RWPE1 (cell line): Measurements from ENCODE around the gene ACTN4.

Source experiments
- CTCF ChIA-PET: fragments of 350-600 bp; sonication (Branson Sonifier 250); formaldehyde crosslinking; extraction: SDS; loops from one replicate; lab custom pipeline; 2021; lab: Yijun Ruan, JAX
- POLR2A ChIA-PET: fragments of 400-600 bp; formaldehyde crosslinking; extraction: SDS; loops from one replicate; lab custom pipeline; 2020; ENCODE audit warnings: antibody characterized with exemption; ENCODE audit not compliant: low non-redundant PET; lab: Yijun Ruan, JAX
- DNase-seq: peaks from one replicate; pipeline ENCODE4 v3.0.0; 2012; ENCODE audit warnings: low spot score
- H3K27ac ChIP-seq: fragments of 450-650 bp; 2 replicates; pipeline ENCODE4 v1.5.1; 2017
- TF ChIP-seq, protein P1 (sequence below): fragments of 450-650 bp; conservative IDR thresholded peaks from 2 replicates; pipeline ENCODE4 v1.5.1; 2017; ENCODE audit warnings: low read depth, mild to moderate bottlenecking

The ACTN4 gene

DNA sequence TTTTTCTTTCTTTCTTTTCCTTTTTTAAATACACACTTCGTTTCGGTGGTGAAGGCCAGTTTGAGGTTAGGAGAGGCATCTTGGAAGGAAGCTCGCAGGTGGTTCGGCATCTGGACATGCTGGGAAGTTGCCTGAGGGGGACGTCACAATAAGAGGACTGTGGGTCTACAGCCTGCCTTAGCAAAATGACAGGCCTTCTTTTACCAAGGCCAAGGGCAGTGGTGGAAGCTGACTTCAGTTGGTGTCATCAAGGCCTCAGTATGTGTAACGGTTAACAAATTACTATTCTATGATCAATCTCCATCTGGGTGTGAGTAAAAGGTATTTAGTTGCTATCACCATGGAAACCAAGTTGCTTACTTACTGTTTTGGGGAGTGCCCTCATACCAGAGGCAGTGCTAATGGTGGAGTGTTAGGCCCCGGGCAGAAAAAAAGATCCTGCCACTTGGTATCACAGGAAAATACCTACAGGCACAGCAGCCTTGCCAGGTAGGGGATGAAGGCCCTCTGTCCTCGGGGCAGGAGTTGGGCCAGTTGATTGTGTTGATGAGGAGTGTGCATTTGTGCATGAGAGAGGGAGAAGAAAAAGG, 10.3 kb downstream of the ACTN4 start:
- TF ChIP-seq, protein P1, sequence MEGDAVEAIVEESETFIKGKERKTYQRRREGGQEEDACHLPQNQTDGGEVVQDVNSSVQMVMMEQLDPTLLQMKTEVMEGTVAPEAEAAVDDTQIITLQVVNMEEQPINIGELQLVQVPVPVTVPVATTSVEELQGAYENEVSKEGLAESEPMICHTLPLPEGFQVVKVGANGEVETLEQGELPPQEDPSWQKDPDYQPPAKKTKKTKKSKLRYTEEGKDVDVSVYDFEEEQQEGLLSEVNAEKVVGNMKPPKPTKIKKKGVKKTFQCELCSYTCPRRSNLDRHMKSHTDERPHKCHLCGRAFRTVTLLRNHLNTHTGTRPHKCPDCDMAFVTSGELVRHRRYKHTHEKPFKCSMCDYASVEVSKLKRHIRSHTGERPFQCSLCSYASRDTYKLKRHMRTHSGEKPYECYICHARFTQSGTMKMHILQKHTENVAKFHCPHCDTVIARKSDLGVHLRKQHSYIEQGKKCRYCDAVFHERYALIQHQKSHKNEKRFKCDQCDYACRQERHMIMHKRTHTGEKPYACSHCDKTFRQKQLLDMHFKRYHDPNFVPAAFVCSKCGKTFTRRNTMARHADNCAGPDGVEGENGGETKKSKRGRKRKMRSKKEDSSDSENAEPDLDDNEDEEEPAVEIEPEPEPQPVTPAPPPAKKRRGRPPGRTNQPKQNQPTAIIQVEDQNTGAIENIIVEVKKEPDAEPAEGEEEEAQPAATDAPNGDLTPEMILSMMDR: no peak
- peak overlapping the region; percentile 98 for H3K27ac ChIP-seq
- POLR2A ChIA-PET: interaction anchor here (0.6 kb wide), 1 partner anchor 98 kb away, joined by 4 read pairs; no protein-coding TSS in a partner anchor
- peak; percentile 90 for DNase-seq
- CTCF ChIA-PET: interaction anchor here (0.7 to 1.0 kb wide), 3 partner anchors 13 to 34 kb away, joined by 3 to 5 read pairs (median 4); no protein-coding TSS in a partner anchor

DNA sequence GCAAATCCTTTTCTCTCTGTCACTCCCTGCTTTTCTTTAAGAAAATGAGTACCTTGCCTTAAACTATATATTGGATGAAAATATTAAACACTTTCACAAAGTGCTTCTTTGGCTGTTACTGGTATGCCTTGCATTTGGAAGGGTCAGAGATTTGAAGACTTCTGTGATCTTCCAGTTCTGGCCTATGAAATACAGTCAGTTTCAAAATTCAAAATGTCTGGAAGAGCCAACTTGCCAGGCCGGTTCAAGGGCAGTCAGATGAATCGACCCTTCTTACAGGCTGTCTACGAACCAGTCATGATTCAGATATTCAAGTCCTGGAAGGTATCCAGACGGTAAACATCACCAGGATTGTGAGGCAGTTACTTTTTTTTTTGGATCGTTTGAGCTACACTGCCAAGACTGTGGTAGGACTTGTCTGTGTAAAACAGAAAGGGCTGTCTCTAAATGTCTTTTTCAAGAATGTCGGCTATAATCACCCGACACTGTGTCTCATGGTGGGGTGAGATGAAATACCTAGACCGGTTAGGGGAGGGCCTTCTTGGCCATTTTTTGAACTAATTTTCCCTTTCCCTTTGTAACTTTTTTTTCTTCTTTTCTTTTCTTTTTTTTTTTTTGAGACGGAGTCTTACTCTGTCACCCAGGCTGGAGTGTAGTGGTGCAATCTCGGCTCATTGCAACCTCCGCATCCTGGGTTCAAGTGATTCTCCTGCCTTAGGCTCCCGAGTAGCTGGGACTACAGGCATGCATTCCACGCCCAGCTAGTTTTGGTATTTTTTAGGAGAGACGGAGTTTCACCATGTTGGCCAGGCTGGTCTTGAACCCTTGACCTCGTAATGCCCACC, 11.2 kb downstream of the ACTN4 start:
- ChIA-PET CTCF (interaction anchor here (0.6 kb wide), 2 partner anchors 21 to 78 kb away, joined by 3 to 5 read pairs; no protein-coding TSS in a partner anchor), POLR2A (interaction anchor here (0.6 to 1.0 kb wide), 4 partner anchors 10 to 99 kb away, joined by 3 to 5 read pairs (median 4); partner anchors contain the start of gene ACTN4)
- peak; percentile 91 for DNase-seq
- TF ChIP-seq, protein P1: no peak
- peak overlapping the region; percentile 98 for H3K27ac ChIP-seq

DNA sequence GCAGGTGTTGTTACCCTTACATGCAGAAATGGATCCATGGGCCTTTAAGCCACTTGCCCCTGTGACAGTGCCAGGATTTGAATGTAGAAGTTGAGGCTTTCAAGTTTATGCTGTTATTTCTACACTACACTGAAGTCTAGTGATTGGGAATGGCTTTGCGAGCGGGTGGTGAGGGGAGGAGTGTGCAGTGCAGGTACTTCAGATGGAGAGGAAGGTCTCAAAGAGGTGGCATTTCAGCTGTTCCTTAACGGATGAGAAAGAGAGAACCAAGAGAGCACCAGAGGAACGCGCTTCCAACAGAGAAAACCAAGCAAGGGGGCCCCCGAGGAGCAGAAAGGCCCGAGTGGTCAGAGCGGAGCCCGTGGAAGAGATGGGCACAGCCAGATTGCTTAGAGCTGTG, 13.3 kb downstream of the ACTN4 start:
- no peak for DNase-seq
- peak overlapping the region; percentile 98 for H3K27ac ChIP-seq
- POLR2A ChIA-PET: no interaction called here
- TF ChIP-seq, protein P1: no peak
- CTCF ChIA-PET: no interaction called here

DNA sequence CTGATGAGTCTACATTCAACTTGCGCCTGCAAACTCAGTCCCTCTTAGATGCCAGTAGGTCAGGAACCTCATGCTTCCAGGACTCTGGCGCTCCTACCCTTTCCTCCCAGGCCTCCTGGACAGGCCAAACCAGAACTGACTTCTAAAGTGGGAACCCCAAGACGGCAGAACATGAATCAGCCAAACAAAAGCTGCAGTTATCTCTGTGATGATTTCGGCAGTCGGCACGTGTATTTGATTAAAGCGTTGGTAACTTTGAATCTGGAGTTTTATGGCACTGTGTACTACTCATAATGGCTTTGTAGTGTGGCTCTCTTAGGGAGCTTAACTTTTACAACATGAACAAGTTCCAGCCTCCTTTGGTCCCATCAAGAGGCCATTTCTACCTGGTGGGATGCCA, 13.7 kb downstream of the ACTN4 start:
- peak overlapping the region; percentile 98 for H3K27ac ChIP-seq
- ChIA-PET CTCF (no interaction called here), POLR2A (interaction anchor here (1.4 kb wide), 1 partner anchor 22 kb away, joined by 4 read pairs; no protein-coding TSS in a partner anchor)

DNA sequence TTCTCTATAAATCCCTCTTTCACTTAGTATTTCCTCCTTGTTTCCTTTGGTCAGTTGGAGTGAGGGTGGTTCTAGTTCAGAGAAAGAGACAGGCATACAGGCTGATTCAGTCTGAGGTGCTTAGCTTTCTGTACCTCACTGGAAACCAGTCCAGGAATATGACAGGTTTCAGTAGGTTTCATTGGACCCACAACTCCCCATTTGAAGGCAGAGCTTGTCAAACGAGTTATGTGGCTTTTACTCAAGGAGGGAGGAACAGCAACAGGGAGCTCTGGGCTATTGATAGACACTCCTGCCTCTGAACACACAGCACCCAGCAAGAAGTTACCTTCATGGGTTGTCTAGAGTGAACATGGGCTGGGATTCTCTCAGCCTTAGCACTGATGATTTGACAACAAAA, 14.5 kb downstream of the ACTN4 start:
- ChIA-PET CTCF (interaction anchor here (0.7 to 1.0 kb wide), 2 partner anchors 26 to 152 kb away, joined by 3 to 8 read pairs; no protein-coding TSS in a partner anchor), POLR2A (interaction anchor here (1.4 kb wide), 1 partner anchor 22 kb away, joined by 4 read pairs; no protein-coding TSS in a partner anchor)
- no peak for DNase-seq
- TF ChIP-seq, protein P1: no peak
- H3K27ac ChIP-seq: peak overlapping the region; percentile 98

More for the DNA sequence above, 13.7 kb downstream of the ACTN4 start:
- TF ChIP-seq, protein P1: no peak
- no peak for DNase-seq

DNA sequence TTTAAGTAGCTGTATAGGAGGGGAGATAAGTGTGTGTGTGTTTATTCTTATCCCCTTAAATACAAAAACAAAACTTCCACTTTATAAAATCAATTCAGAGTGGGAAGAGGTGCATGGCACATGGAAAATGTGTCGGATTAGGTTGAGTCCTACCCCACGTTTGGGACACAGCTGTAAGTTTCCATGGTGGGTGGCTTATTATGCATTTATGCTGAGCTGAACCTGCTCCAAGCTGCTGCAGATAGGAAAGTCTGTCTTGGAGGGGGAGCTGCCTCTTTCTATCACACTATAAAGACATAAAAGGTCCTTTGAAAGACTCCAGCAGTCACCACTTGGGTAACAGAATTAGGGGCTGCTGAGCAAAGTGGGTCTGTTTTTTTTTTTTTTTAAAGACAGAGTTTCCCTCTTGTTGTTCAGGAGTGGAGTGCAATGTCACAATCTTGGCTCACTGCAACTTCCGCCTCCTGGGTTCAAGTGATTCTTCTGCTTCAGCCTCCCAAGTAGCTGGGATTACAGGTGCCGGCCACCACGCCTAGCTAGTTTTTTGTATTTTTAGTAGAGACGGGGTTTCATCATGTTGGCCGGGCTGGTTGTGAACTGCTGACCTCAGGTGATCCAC, 15.2 kb downstream of the ACTN4 start:
- no peak for DNase-seq
- CTCF ChIA-PET: interaction anchor here (1.0 to 1.1 kb wide), 2 partner anchors 18 to 25 kb away, joined by 5 to 8 read pairs; no protein-coding TSS in a partner anchor
- TF ChIP-seq, protein P1: no peak
- POLR2A ChIA-PET: interaction anchor here (1.2 to 1.4 kb wide), 2 partner anchors 21 to 24 kb away, joined by 3 to 4 read pairs; no protein-coding TSS in a partner anchor
- H3K27ac ChIP-seq: peak overlapping the region; percentile 98
